Measurements from ENCODE around the gene KCNMB3.
"Not testable (repeated sequence)": the region's sequence is repeated elsewhere in the genome, so short reads cannot be mapped to it uniquely, and the experiment has no call there.

Gene KCNMB3

DNA sequence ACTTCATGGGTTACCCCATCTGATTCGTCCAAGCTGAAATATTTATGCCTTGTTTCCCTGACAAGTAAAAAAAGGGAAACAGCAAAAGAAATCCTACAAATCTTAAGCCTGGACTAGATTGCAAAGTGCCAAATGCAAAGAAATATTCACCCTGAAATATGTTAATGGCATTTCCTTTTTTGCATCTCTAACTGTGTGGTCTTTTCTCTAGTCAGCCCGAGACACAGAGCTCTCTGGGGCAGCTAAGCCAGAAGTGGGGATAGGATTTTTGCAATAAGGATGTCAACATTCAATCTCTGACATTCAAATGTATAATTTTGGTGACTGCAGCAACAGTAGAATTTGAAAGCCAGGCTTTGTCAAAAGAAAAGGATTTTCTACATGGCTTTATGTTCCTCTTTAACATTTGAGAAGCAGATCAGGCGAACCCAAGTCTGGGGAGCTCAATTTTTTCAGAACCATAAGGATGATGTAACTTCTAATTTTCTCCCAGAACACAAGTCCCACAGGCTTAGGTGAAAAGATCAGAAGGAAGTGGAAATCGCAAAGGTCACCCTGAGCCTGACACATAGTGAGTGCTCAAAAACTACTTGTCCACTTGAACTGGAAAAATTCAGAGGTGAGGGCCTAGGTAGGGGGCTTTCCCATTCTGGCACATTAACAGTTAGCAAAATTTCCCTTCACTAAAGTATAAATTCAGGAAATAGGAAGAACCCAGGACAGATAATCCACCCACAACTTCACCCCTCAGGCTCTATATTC is 28.2 kb upstream of the KCNMB3 start:
- no peaks in the 10 kb centered on the region for H3K4me1 ChIP-seq (ENCODE audit: control insufficient read depth, insufficient read depth, low read length)
- no peak for DNase-seq (ENCODE audit: low read depth)
- no peaks in the 10 kb centered on the region for H3K27me3 ChIP-seq (replicated peaks; ENCODE audit: control insufficient read depth, insufficient read depth, low read length)
- no peaks in the 10 kb centered on the region for H3K36me3 ChIP-seq (ENCODE audit: control insufficient read depth, insufficient read depth, low read length, severe bottlenecking)
- no peak overlapping the region for H3K4me3 ChIP-seq (ENCODE audit: low read length)
- H3K9me3 ChIP-seq (ENCODE audit: control insufficient read depth, low read length) = no peaks in the 10 kb centered on the region
- no peak overlapping the region for H3K9ac ChIP-seq (ENCODE audit: low read length)

- Histone ChIP-seq H3K4me3 (ENCODE audit: low read length) (no peak overlapping the region), H3K27me3 (replicated peaks; ENCODE audit: control insufficient read depth, insufficient read depth, low read length) (no peaks in the 10 kb centered on the region), H3K9ac (ENCODE audit: low read length) (no peak overlapping the region), H3K4me1 (ENCODE audit: control insufficient read depth, insufficient read depth, low read length) (no peaks in the 10 kb centered on the region), H3K36me3 (ENCODE audit: control insufficient read depth, insufficient read depth, low read length, severe bottlenecking) (no peaks in the 10 kb centered on the region), H3K9me3 (ENCODE audit: control insufficient read depth, low read length) (no peaks in the 10 kb centered on the region)
- no peak for DNase-seq (ENCODE audit: low read depth)
These were observed 27.2 kb upstream of the KCNMB3 start for GRCh38 chr3:179278151-179278550.

DNA sequence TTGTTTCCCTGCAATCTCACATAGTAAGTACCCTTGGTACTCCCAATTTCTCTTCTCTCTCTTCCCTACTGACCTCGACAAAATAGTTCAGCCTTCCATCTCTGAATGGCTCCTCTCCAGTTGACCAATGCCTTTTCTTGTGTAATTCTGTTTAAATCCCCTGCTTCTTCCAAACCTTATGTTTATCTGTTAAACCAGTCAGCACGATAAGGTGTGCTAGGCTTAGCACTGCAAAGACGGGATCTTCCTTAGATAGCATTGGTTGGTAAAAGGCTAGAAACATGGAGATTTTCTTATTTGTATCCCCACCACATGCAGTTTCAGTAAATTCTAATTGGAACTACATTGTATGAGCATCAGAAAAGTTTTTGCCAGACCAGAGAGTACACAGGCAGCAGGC is 25.8 kb upstream of the KCNMB3 start:
- Histone ChIP-seq H3K27me3 (replicated peaks; ENCODE audit: control insufficient read depth, insufficient read depth, low read length) (no peaks in the 10 kb centered on the region), H3K4me3 (ENCODE audit: low read length) (no peak overlapping the region), H3K9me3 (ENCODE audit: control insufficient read depth, low read length) (no peaks in the 10 kb centered on the region), H3K4me1 (ENCODE audit: control insufficient read depth, insufficient read depth, low read length) (no peaks in the 10 kb centered on the region), H3K36me3 (ENCODE audit: control insufficient read depth, insufficient read depth, low read length, severe bottlenecking) (no peaks in the 10 kb centered on the region), H3K9ac (ENCODE audit: low read length) (no peak overlapping the region)
- DNase-seq (ENCODE audit: low read depth) = no peak

- no peaks in the 10 kb centered on the region for H3K9me3 ChIP-seq (ENCODE audit: control insufficient read depth, low read length)
- H3K27me3 ChIP-seq (replicated peaks; ENCODE audit: control insufficient read depth, insufficient read depth, low read length) = no peaks in the 10 kb centered on the region
- no peak for DNase-seq (ENCODE audit: low read depth)
- H3K4me1 ChIP-seq (ENCODE audit: control insufficient read depth, insufficient read depth, low read length) = no peaks in the 10 kb centered on the region
- no peak overlapping the region for H3K9ac ChIP-seq (ENCODE audit: low read length)
- no peaks in the 10 kb centered on the region for H3K36me3 ChIP-seq (ENCODE audit: control insufficient read depth, insufficient read depth, low read length, severe bottlenecking)
- H3K4me3 ChIP-seq (ENCODE audit: low read length) = no peak overlapping the region
These were observed 25.1 kb upstream of the KCNMB3 start for GRCh38 chr3:179276001-179276400.

- not testable (repeated sequence) for H3K4me1 ChIP-seq (ENCODE audit: control insufficient read depth, insufficient read depth, low read length); H3K4me3 ChIP-seq (ENCODE audit: low read length); H3K9me3 ChIP-seq (ENCODE audit: control insufficient read depth, low read length); H3K36me3 ChIP-seq (ENCODE audit: control insufficient read depth, insufficient read depth, low read length, severe bottlenecking); H3K9ac ChIP-seq (ENCODE audit: low read length); H3K27me3 ChIP-seq (replicated peaks; ENCODE audit: control insufficient read depth, insufficient read depth, low read length); DNase-seq (ENCODE audit: low read depth)
These were observed 23.5 kb upstream of the KCNMB3 start for GRCh38 chr3:179274434-179274833.

GRCh38 chr3:179272385-179272784 is 21.5 kb upstream of the KCNMB3 start:
- Histone ChIP-seq H3K4me3 (ENCODE audit: low read length) (no peak overlapping the region), H3K36me3 (ENCODE audit: control insufficient read depth, insufficient read depth, low read length, severe bottlenecking) (no peaks in the 10 kb centered on the region), H3K4me1 (ENCODE audit: control insufficient read depth, insufficient read depth, low read length) (no peaks in the 10 kb centered on the region), H3K9ac (ENCODE audit: low read length) (no peak overlapping the region), H3K27me3 (replicated peaks; ENCODE audit: control insufficient read depth, insufficient read depth, low read length) (peaks cover 8% of the 10 kb centered on the region), H3K9me3 (ENCODE audit: control insufficient read depth, low read length) (no peaks in the 10 kb centered on the region)
- peak; percentile 43 for DNase-seq (ENCODE audit: low read depth)

- H3K36me3 ChIP-seq (ENCODE audit: control insufficient read depth, insufficient read depth, low read length, severe bottlenecking) = no peaks in the 10 kb centered on the region
- no peak for DNase-seq (ENCODE audit: low read depth)
- H3K9me3 ChIP-seq (ENCODE audit: control insufficient read depth, low read length) = no peaks in the 10 kb centered on the region
- H3K9ac ChIP-seq (ENCODE audit: low read length) = no peak overlapping the region
- peaks cover 19% of the 10 kb centered on the region for H3K27me3 ChIP-seq (replicated peaks; ENCODE audit: control insufficient read depth, insufficient read depth, low read length)
- no peaks in the 10 kb centered on the region for H3K4me1 ChIP-seq (ENCODE audit: control insufficient read depth, insufficient read depth, low read length)
- H3K4me3 ChIP-seq (ENCODE audit: low read length) = no peak overlapping the region
These were observed 18.3 kb upstream of the KCNMB3 start for GRCh38 chr3:179269152-179269707.

DNA sequence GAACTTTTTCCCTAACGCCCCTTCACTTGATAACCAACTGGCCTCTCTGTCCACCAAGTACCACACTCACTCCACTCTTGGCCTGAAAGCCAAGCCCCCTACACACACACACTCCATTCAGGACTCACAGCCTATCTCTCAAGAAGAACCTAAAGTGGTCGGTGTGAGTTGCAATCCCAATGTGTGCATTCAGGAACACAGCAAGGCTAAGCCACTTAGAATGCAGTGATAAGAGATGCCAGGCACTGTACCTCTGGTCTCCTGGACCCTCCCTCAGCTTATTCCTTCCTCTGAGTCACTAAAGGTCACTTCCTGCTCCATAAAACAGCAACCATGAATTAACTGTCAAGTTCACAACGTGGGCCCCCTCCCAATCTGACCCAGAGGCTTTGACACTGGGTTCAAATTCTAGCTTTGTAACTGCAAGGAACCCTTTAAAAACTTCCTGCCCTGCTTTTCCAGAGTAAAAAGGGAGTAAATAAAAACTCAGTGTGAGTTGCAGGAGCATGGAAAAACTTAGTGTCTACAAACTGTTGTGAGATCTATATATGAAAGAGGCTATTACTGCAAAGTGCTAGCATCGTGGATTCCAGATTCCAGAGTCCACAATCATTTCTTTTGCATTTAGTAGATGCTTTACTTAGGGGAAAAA is 17.6 kb upstream of the KCNMB3 start:
- H3K4me3 ChIP-seq (ENCODE audit: low read length) = no peak overlapping the region
- DNase-seq (ENCODE audit: low read depth) = no peak
- no peaks in the 10 kb centered on the region for H3K36me3 ChIP-seq (ENCODE audit: control insufficient read depth, insufficient read depth, low read length, severe bottlenecking)
- H3K4me1 ChIP-seq (ENCODE audit: control insufficient read depth, insufficient read depth, low read length) = no peaks in the 10 kb centered on the region
- no peak overlapping the region for H3K9ac ChIP-seq (ENCODE audit: low read length)
- peaks cover 19% of the 10 kb centered on the region for H3K27me3 ChIP-seq (replicated peaks; ENCODE audit: control insufficient read depth, insufficient read depth, low read length)
- H3K9me3 ChIP-seq (ENCODE audit: control insufficient read depth, low read length) = no peaks in the 10 kb centered on the region

GRCh38 chr3:179266701-179267211 is 15.8 kb upstream of the KCNMB3 start:
- Histone ChIP-seq H3K4me3 (ENCODE audit: low read length) (no peak overlapping the region), H3K27me3 (replicated peaks; ENCODE audit: control insufficient read depth, insufficient read depth, low read length) (peaks cover 19% of the 10 kb centered on the region), H3K9me3 (ENCODE audit: control insufficient read depth, low read length) (no peaks in the 10 kb centered on the region), H3K36me3 (ENCODE audit: control insufficient read depth, insufficient read depth, low read length, severe bottlenecking) (no peaks in the 10 kb centered on the region), H3K9ac (ENCODE audit: low read length) (no peak overlapping the region), H3K4me1 (ENCODE audit: control insufficient read depth, insufficient read depth, low read length) (no peaks in the 10 kb centered on the region)
- DNase-seq (ENCODE audit: low read depth) = no peak

DNA sequence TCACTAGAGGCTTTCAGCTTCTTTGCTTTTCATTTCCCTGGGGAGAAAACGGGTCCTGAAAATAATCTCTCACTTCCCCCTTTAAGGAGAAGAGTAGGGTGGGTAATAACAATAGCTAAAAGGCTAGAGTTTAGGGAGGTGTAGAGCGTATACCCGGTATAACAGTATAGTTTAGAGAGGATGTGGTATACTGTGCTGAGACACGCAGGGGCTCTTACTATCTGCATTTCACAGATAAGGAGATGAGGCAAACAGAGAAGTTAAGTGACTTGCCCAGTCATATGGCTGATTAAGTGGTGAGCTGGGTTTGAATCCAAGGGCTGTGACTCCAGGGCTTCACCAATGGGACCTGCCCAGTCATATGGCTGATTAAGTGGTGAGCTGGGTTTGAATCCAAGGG is 15.0 kb upstream of the KCNMB3 start:
- Histone ChIP-seq H3K27me3 (replicated peaks; ENCODE audit: control insufficient read depth, insufficient read depth, low read length) (peaks cover 19% of the 10 kb centered on the region), H3K4me1 (ENCODE audit: control insufficient read depth, insufficient read depth, low read length) (no peaks in the 10 kb centered on the region)
- no peak for DNase-seq (ENCODE audit: low read depth)

DNA sequence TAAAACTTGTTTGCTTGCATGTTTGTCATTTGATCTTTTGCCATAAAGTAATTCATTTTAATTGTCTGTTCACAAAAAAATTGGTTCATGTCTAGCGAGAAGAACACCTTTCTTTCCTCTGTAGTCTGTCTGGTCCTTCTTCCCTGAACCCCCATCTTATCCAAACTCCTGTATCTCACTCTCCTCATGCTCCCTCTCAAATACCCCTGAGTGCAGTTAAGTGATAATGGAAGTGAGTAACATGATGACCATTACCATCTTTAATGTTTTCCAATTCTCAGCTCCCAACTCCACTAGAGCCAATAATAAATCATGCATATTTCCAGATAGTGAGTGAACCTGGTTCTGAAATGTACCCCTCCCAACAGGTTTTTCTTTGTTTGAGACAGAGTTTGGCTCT is 14.2 kb upstream of the KCNMB3 start:
- Histone ChIP-seq H3K4me1 (ENCODE audit: control insufficient read depth, insufficient read depth, low read length) (no peaks in the 10 kb centered on the region), H3K27me3 (replicated peaks; ENCODE audit: control insufficient read depth, insufficient read depth, low read length) (peaks cover 19% of the 10 kb centered on the region), H3K9ac (ENCODE audit: low read length) (no peak overlapping the region), H3K36me3 (ENCODE audit: control insufficient read depth, insufficient read depth, low read length, severe bottlenecking) (no peaks in the 10 kb centered on the region), H3K4me3 (ENCODE audit: low read length) (no peak overlapping the region), H3K9me3 (ENCODE audit: control insufficient read depth, low read length) (no peaks in the 10 kb centered on the region)
- DNase-seq (ENCODE audit: low read depth) = no peak

More for the DNA sequence above, 15.0 kb upstream of the KCNMB3 start:
- Histone ChIP-seq H3K4me3 (ENCODE audit: low read length) (no peak overlapping the region), H3K36me3 (ENCODE audit: control insufficient read depth, insufficient read depth, low read length, severe bottlenecking) (no peaks in the 10 kb centered on the region), H3K9ac (ENCODE audit: low read length) (no peak overlapping the region), H3K9me3 (ENCODE audit: control insufficient read depth, low read length) (no peaks in the 10 kb centered on the region)
